ENCODE results near the gene PDE3A. TPM values are rescaled to one million over a fixed set of nuclear protein-coding genes. Genes with fewer than 3 reads are reported as not detected.
A peak's percentile ranks its signal among the peaks of the same experiment; 100 is the strongest.

The PDE3A gene
- total RNA-seq, 1 experiment from 2014 or later = 29.0 TPM

DNA sequence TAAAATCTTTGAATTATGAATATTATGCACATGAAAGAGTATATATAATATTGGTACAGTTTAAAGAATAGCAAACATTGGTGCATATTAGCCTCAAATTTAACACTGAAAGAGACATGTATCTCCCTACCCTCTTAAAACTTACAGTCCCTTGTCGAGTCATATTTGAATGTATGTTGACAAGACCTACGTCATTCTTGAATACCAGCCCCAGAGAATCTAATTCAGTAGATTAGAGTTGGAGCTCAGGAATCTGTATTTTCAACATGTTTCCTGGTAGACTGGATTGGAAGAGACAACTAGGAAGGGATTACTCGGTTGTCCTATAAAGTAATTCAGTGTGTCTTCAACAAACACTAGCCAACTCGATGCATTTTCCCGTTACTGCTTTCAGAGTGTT lies 104.8 kb downstream of the PDE3A start:
- in situ Hi-C loops (cut with HindIII; ENCODE audit: low pct_unique_long_range_greater_than_20kb, low sequenced_read_pairs) = no loop called here
- no peak for DNase-seq (ENCODE audit: low read depth, low spot score)

- no peak for DNase-seq (ENCODE audit: low read depth, low spot score)
- in situ Hi-C loops (cut with HindIII; ENCODE audit: low pct_unique_long_range_greater_than_20kb, low sequenced_read_pairs) = no loop called here
These were observed 105.7 kb downstream of the PDE3A start for GRCh38 chr12:20474016-20474415.

DNA sequence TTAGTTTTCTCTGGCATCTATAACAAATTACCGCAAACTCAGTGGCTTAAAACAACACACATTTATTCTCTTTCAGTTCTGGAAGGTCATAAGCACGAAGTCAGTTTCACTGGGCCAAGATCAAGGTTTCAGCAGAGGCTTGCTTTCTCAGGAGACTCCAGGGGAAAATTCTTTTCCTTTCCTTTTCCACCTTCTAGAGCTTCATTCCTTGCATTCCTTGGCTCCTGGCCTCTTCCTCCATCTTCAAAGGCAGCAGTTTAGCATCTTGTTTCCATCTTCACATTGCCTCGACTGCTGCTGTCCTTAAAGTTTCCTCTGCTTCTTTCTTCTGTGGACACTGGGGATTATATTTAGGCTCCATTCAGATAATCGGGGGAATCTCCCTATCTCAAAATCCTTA lies 106.1 kb downstream of the PDE3A start:
- in situ Hi-C loops (cut with HindIII; ENCODE audit: low pct_unique_long_range_greater_than_20kb, low sequenced_read_pairs) = no loop called here

DNA sequence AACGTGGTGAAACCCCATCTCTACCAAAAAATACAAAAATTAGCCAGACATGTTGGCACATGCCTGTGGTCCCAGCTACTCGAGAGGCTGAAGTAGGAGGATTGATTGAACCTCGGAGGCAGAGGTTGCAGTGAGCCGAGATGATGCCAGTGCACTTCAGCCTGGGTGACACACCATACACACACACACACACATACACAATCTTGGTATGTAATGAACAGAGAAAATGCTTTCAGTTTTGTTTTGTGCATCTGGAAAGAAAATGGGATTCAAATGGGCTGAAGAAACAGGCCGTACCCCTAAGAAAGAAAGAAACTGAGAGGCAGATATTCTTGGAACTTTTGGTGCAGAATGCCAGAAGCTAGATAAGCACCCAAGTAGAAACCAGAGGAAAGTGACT lies 107.2 kb downstream of the PDE3A start:
- no peak for DNase-seq (ENCODE audit: low read depth, low spot score)
- in situ Hi-C loops (cut with HindIII; ENCODE audit: low pct_unique_long_range_greater_than_20kb, low sequenced_read_pairs) = no loop called here

More for the DNA sequence above, 106.1 kb downstream of the PDE3A start:
- DNase-seq (ENCODE audit: low read depth, low spot score) = no peak

- no peak for DNase-seq (ENCODE audit: low read depth, low spot score)
- in situ Hi-C loops (cut with HindIII; ENCODE audit: low pct_unique_long_range_greater_than_20kb, low sequenced_read_pairs) = no loop called here
These were observed 108.2 kb downstream of the PDE3A start for GRCh38 chr12:20476551-20476950.

DNA sequence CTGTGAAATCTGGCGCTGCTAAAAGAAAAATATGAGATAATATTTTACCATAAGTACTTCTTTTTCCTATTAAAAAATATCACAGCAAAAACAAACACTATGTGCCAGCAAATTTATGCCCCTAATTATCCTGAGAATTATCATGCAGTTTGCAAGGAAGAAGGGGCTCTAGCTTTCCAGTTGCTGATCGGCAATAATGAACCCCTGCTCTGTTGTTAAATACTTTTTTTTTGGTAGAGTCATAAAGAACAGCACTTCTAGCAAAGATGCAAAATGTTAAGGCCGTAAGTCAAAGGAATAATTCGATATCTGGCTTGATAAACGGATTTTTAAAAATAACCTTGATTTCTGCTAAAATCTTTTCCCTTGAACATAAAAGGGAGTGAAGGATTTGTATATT lies 108.9 kb downstream of the PDE3A start:
- in situ Hi-C loops (cut with HindIII; ENCODE audit: low pct_unique_long_range_greater_than_20kb, low sequenced_read_pairs) = no loop called here
- no peak for DNase-seq (ENCODE audit: low read depth, low spot score)

GRCh38 chr12:20477672-20478071 lies 109.3 kb downstream of the PDE3A start:
- no peak for DNase-seq (ENCODE audit: low read depth, low spot score)
- in situ Hi-C loops (cut with HindIII; ENCODE audit: low pct_unique_long_range_greater_than_20kb, low sequenced_read_pairs) = no loop called here

DNA sequence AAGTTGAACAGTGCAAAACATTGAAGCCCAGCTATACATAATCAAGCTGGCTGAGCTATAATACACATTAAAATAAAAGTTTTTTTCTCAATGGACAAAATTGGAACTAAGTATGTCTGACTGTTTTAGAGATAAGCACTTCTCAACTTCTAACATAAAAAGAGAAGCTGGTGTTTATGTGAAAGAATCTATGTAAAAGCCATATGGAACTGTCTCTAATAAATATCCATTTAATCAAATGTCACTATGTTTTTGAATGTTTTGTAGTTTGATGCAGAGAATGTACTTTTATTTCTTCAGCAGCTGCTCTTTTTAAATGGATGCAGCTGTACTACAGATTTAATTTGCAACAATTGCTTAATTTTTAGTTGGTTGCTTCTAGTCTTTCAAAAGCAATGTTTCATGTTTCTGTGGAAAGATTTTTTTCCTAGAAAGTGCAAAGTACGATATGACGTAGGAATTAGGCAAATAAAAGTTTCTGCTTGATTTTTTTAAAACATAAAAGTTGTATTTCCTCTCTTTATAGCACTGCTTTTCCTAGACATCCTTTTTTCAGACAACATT lies 114.2 kb downstream of the PDE3A start:
- in situ Hi-C loops (cut with HindIII; ENCODE audit: low pct_unique_long_range_greater_than_20kb, low sequenced_read_pairs) = no loop called here

DNA sequence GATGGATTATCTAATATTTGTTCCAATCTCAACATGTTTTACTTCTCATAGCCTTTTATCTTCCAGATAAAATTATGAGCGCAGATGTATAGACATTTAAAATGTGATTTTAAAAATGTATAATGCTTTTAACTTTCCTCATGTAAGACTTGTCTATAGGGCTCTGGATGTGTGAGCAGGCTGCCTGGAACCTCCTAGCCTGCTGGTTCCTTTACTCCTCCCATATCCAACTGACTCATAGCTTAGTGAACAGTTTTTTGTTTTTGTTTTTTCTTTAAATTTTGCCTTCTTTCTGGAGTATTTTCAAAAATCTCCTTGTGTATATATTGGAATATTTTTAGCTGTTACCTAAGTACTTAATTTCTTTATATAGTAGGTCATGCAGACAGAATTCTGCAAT lies 115.4 kb downstream of the PDE3A start:
- DNase-seq (ENCODE audit: low read depth, low spot score) = no peak
- in situ Hi-C loops (cut with HindIII; ENCODE audit: low pct_unique_long_range_greater_than_20kb, low sequenced_read_pairs) = no loop called here

More for the DNA sequence above, 114.2 kb downstream of the PDE3A start:
- DNase-seq (ENCODE audit: low read depth, low spot score) = no peak

- in situ Hi-C loops (cut with HindIII; ENCODE audit: low pct_unique_long_range_greater_than_20kb, low sequenced_read_pairs) = no loop called here
- DNase-seq (ENCODE audit: low read depth, low spot score) = peak; percentile 86
These were observed 117.9 kb downstream of the PDE3A start for GRCh38 chr12:20486233-20486632.

GRCh38 chr12:20487519-20487918 lies 119.2 kb downstream of the PDE3A start:
- DNase-seq (ENCODE audit: low read depth, low spot score) = no peak
- in situ Hi-C loops (cut with HindIII; ENCODE audit: low pct_unique_long_range_greater_than_20kb, low sequenced_read_pairs) = no loop called here

GRCh38 chr12:20489645-20490044 lies 121.3 kb downstream of the PDE3A start:
- in situ Hi-C loops (cut with HindIII; ENCODE audit: low pct_unique_long_range_greater_than_20kb, low sequenced_read_pairs) = no loop called here
- peak; percentile 69 for DNase-seq (ENCODE audit: low read depth, low spot score)

- in situ Hi-C loops (cut with HindIII; ENCODE audit: low pct_unique_long_range_greater_than_20kb, low sequenced_read_pairs) = no loop called here
- DNase-seq (ENCODE audit: low read depth, low spot score) = no peak
These were observed 121.9 kb downstream of the PDE3A start for GRCh38 chr12:20490213-20490612.

DNA sequence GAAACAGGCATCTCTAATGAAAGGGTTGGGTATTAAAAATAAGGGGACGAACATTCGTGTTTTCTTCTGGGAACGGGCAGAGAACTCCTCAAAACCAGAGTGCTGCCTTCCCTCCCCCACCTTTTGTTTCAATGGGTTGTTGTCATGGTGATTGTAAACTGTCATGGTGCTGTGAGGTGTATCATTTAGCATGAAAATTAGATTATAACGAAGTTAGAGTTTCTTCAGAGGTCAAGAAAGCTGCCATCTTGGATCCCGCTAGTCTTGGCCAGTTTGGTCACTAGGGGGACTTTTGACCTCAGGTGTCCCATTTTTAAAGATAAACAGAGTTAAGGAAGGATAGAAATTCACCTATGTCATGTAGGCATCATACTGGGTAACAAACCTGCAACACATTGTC lies 123.0 kb downstream of the PDE3A start:
- in situ Hi-C loops (cut with HindIII; ENCODE audit: low pct_unique_long_range_greater_than_20kb, low sequenced_read_pairs) = no loop called here
- no peak for DNase-seq (ENCODE audit: low read depth, low spot score)

DNA sequence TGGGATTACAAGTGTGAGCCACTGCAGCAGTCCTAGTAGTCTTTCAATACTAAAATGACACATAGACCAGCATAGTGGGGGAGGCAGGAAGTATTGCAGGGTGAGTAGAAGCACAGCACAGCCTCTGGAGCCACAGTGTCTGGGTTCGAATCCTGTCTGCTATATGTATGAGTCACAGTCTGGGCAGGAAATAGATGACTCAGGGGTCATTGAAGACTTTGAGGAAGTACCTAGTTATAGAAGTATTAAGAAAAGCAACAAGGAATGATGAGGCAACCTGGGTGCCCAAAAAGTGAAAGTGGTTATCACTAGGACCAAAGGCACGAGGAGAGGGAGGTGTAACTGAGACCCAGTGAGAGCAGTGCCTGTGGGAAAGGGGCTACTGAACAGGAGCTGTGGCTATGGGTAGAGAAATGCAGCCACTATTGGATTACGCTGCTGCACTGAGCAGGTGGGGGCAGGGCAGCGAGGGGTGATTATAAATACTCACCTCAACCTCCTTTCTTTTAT lies 124.0 kb downstream of the PDE3A start:
- DNase-seq (ENCODE audit: low read depth, low spot score) = no peak
- in situ Hi-C loops (cut with HindIII; ENCODE audit: low pct_unique_long_range_greater_than_20kb, low sequenced_read_pairs) = no loop called here

DNA sequence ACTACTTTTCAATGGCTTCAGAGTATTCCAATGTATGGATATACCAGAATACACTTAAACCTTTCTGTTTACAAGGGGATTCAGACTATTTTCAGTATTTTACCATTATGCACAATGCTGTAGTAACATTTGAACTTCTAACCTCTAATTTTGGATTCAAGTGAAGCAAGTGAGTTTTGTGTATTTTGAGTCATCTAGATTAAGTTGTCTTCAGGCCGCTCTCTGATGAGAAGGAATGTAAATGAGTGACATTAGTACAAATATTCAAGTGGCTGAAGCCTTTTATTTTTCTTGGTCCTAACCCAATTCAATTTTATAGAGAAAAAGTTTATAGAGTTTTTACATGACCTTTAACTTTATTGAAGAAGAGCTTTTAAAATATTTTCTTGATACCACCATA lies 125.6 kb downstream of the PDE3A start:
- in situ Hi-C loops (cut with HindIII; ENCODE audit: low pct_unique_long_range_greater_than_20kb, low sequenced_read_pairs) = no loop called here

DNA sequence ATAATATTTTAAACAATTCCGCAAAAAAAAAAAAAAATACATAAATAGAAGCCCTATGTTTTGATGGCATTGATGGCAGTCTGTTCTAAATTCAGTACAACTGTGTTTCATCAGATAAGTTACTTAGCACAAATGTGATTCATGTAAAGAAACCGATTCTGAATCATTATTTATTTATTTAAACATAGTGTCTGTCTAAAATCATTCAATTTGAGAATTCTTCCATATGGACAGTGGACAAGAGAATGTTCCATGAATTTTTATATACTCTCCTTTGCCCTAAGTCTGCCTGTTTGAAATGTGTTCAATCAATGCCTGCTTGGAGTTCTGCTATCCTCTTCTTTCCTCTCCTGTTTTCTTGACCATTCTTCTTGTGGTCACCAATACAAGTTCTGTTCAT lies 126.5 kb downstream of the PDE3A start:
- no peak for DNase-seq (ENCODE audit: low read depth, low spot score)
- in situ Hi-C loops (cut with HindIII; ENCODE audit: low pct_unique_long_range_greater_than_20kb, low sequenced_read_pairs) = no loop called here

More for the DNA sequence above, 125.6 kb downstream of the PDE3A start:
- DNase-seq (ENCODE audit: low read depth, low spot score) = no peak

- no peak for DNase-seq (ENCODE audit: low read depth, low spot score)
- in situ Hi-C loops (cut with HindIII; ENCODE audit: low pct_unique_long_range_greater_than_20kb, low sequenced_read_pairs) = no loop called here
These were observed 127.7 kb downstream of the PDE3A start for GRCh38 chr12:20495997-20496396.

DNA sequence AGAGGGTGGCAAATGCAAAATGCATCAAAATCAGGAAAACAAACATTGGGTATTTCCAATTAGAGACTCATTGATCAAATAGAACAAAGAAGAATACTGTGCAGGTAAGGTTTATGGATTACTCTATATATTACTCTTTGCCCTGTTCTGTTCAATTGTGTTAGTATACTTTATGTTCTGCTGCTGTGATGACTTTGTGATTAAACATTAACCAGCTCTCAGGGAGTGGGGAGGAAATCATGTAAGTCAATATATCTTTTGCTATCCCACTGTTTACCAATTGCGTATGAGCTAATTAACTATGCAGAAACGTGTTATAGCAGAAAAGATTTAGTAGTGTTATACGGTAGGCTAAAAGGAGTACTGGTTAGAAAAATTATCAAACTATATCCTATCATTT lies 129.4 kb downstream of the PDE3A start:
- in situ Hi-C loops (cut with HindIII; ENCODE audit: low pct_unique_long_range_greater_than_20kb, low sequenced_read_pairs) = no loop called here
- DNase-seq (ENCODE audit: low read depth, low spot score) = no peak

DNA sequence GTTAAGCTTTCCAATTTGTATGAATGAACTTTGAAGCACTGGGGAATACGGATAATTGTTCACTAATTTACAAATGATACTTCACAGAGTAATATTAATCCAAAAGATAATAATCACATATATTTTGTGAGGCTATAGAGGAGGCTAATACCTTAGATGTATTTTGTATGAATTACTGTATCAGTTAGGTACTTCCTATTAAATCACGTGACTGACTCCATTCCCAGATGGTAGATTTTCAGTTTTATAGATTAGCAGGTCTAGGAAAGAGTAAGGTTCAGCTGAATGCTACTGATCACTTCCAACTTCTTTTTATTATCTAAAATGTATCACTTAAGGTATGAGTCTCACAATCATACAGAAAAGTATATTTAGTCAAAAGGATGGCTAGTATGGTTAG lies 133.6 kb downstream of the PDE3A start:
- in situ Hi-C loops (cut with HindIII; ENCODE audit: low pct_unique_long_range_greater_than_20kb, low sequenced_read_pairs) = no loop called here

More for the DNA sequence above, 133.6 kb downstream of the PDE3A start:
- no peak for DNase-seq (ENCODE audit: low read depth, low spot score)
